Raji (cell line): Measurements from ENCODE around the gene ALDH7A1.

Experiments
- POLR2A ChIP-seq: IDR thresholded peaks from 2 replicates; pipeline ENCODE4 v1.6.1; 2011; ENCODE audit warnings: low read depth, low read length, control low read depth; ENCODE audit not compliant: insufficient read depth

ALDH7A1 gene

GRCh38 chr5:126552614-126553013, 42.4 kb downstream of the ALDH7A1 start:
- TF ChIP-seq POLR2A, result no peak

GRCh38 chr5:126544087-126544740, 50.8 kb downstream of the ALDH7A1 start:
- TF ChIP-seq POLR2A, result no peak

GRCh38 chr5:126543660-126544059, 51.4 kb downstream of the ALDH7A1 start:
- TF ChIP-seq POLR2A, result no peak

- no peak for TF ChIP-seq POLR2A
Measured at GRCh38 chr5:126543009-126543408, 52.0 kb downstream of the ALDH7A1 start.

- TF ChIP-seq POLR2A, result no peak
Measured at GRCh38 chr5:126542441-126542840, 52.6 kb downstream of the ALDH7A1 start.

GRCh38 chr5:126540631-126541030, 54.4 kb downstream of the ALDH7A1 start:
- no peak for TF ChIP-seq POLR2A

- TF ChIP-seq POLR2A, result no peak
Measured at GRCh38 chr5:126538579-126538978, 56.4 kb downstream of the ALDH7A1 start.

GRCh38 chr5:126536874-126537273, 58.1 kb downstream of the ALDH7A1 start:
- TF ChIP-seq POLR2A, result no peak

GRCh38 chr5:126535856-126536545, 59.0 kb downstream of the ALDH7A1 start:
- TF ChIP-seq POLR2A, result no peak

- no peak for TF ChIP-seq POLR2A
Measured at GRCh38 chr5:126534553-126534952, 60.5 kb downstream of the ALDH7A1 start.

GRCh38 chr5:126531543-126532120, 63.4 kb downstream of the ALDH7A1 start:
- TF ChIP-seq POLR2A, result no peak

- TF ChIP-seq POLR2A, result no peak
Measured at GRCh38 chr5:126527892-126528291, 67.1 kb downstream of the ALDH7A1 start.

- no peak for TF ChIP-seq POLR2A
Measured at GRCh38 chr5:126527158-126527557, 67.9 kb downstream of the ALDH7A1 start.

- no peak for TF ChIP-seq POLR2A
Measured at GRCh38 chr5:126526493-126526892, 68.5 kb downstream of the ALDH7A1 start.

- no peak for TF ChIP-seq POLR2A
Measured at GRCh38 chr5:126525630-126526245, 69.3 kb downstream of the ALDH7A1 start.
